Mammary epithelial cell (primary cell): Measurements from ENCODE around the gene LHX4.

Source experiments
- CTCF ChIP-seq, 2 donors: IDR thresholded peaks in 1 of 2; conservative IDR thresholded peaks in 1 of 2; 2 replicates each; pipeline ENCODE4 v1.5.1; 2011 to 2012; ENCODE audit warnings: inconsistent platforms in 2 of 2, low read length in 2 of 2, mild to moderate bottlenecking in 2 of 2, control low read depth in 1 of 2, low read depth in 1 of 2; ENCODE audit not compliant: insufficient read depth in 1 of 2; ENCODE audit errors: extremely low read depth in 1 of 2
- EZH2 ChIP-seq: IDR thresholded peaks from 2 replicates; pipeline ENCODE4 v1.6.1; 2012; ENCODE audit warnings: low read length, inconsistent platforms, borderline replicate concordance

- no peak for TF ChIP-seq CTCF (conservative IDR thresholded peaks at IDR 0.05 in 1 of 2, IDR thresholded peaks at IDR 0.05 in 1 of 2; ENCODE audit: extremely low read depth in 1 of 2, insufficient read depth in 1 of 2, low read depth in 1 of 2, low read length in 2 of 2)
- no peak for TF ChIP-seq EZH2
Measured at GRCh38 chr1:180283098-180283497, 53.0 kb downstream of the LHX4 start.
